H1 (cell line): ENCODE data around the gene TPT1. TPM values are rescaled to one million over a fixed set of nuclear protein-coding genes. Genes with fewer than 3 reads are reported as not detected.

Experiments
- CTCF ChIA-PET: fragments of 300-600 bp; sonication (Branson Sonifier 250); formaldehyde crosslinking; loops from one replicate; lab custom pipeline; 2021; ENCODE audit not compliant: partially characterized antibody; lab: Charles Lee
- POLR2A ChIA-PET: fragments of 300-600 bp; sonication (Branson Sonifier 250); formaldehyde crosslinking; loops from one replicate; lab custom pipeline; 2021; ENCODE audit warnings: inconsistent platforms; ENCODE audit not compliant: partially characterized antibody; lab: Charles Lee
- DNase-seq, 2 experiments: peaks; one replicate each; pipeline versions ENCODE4 v3.0.0 to v3.0.0-alpha.2; 2010 to 2022; ENCODE audit warnings: low spot score in 2 of 2, low read depth in 1 of 2, mixed read lengths in 1 of 2
- FAIRE-seq: peaks from 2 replicates; lab custom pipeline; 2011; peaks lifted over from hg19 to GRCh38; lab: Jason Lieb, UNC
- H2AFZ ChIP-seq: 2 replicates; pipeline ENCODE4 v1.8.1; 2012; ENCODE audit warnings: low read length, inconsistent platforms
- H2AK5ac ChIP-seq: 2 replicates; pipeline ENCODE4 v1.6.1; 2013; ENCODE audit warnings: low read depth, low read length
- H2BK120ac ChIP-seq: replicated peaks from 2 replicates; pipeline ENCODE3; 2013; ENCODE audit warnings: low read depth, low read length, inconsistent platforms
- H2BK12ac ChIP-seq: 2 replicates; pipeline ENCODE4 v1.6.1; 2013; ENCODE audit warnings: low read depth, low read length
- H2BK15ac ChIP-seq: 2 replicates; pipeline ENCODE4 v1.6.1; 2013; ENCODE audit warnings: low read length
- H2BK20ac ChIP-seq: 2 replicates; pipeline ENCODE4 v1.6.1; 2013; ENCODE audit warnings: low read length
- H2BK5ac ChIP-seq: 2 replicates; pipeline ENCODE4 v1.6.1; 2013; ENCODE audit warnings: low read depth, low read length
- H3K14ac ChIP-seq: 2 replicates; pipeline ENCODE4 v1.6.1; 2013; ENCODE audit warnings: inconsistent platforms; ENCODE audit not compliant: insufficient read length
- H3K18ac ChIP-seq: 2 replicates; pipeline ENCODE4 v1.6.1; 2013; ENCODE audit warnings: low read length; ENCODE audit errors: extremely low read depth
- H3K23ac ChIP-seq: 2 replicates; pipeline ENCODE4 v1.6.1; 2013; ENCODE audit warnings: inconsistent platforms; ENCODE audit not compliant: insufficient read length
- H3K23me2 ChIP-seq: 2 replicates; pipeline ENCODE4 v1.6.1; 2013; ENCODE audit warnings: low read depth, low read length
- H3K27ac ChIP-seq: 2 replicates; pipeline ENCODE4 v1.6.1; 2011; ENCODE audit warnings: low read depth, low read length, inconsistent platforms
- H3K27me3 ChIP-seq, 4 experiments: replicated peaks in 1 of 4; 1 replicate in 1 of 4; 2 replicates in 3 of 4; pipeline versions ENCODE4 v1.6.1 to v1.8.1; 2011 to 2013; ENCODE audit warnings: low read length in 3 of 4, mild to moderate bottlenecking in 3 of 4, inconsistent platforms in 2 of 4, mixed read lengths in 2 of 4, moderate library complexity in 1 of 4; ENCODE audit not compliant: control insufficient read depth in 3 of 4, insufficient read depth in 3 of 4; ENCODE audit errors: extremely low read depth in 1 of 4
- H3K36me3 ChIP-seq, 4 experiments: 2 replicates each; pipeline versions ENCODE4 v1.6.1 to v1.8.1; 2011 to 2013; ENCODE audit warnings: mild to moderate bottlenecking in 4 of 4, low read length in 3 of 4, moderate library complexity in 2 of 4, control low read depth in 1 of 4, inconsistent platforms in 1 of 4; ENCODE audit not compliant: insufficient read depth in 4 of 4, control insufficient read depth in 2 of 4
- H3K4ac ChIP-seq: replicated peaks from 2 replicates; pipeline ENCODE3; 2013; ENCODE audit warnings: low read length, low read depth, mixed read lengths, inconsistent platforms; ENCODE audit not compliant: insufficient read length
- H3K4me1 ChIP-seq, 4 experiments: replicated peaks in 1 of 4; 1 replicate in 1 of 4; 2 replicates in 3 of 4; pipeline versions ENCODE4 v1.6.1 to v1.8.1; 2011 to 2013; ENCODE audit warnings: low read length in 3 of 4, inconsistent platforms in 2 of 4, mixed read lengths in 1 of 4; ENCODE audit not compliant: insufficient read depth in 4 of 4, control insufficient read depth in 3 of 4
- H3K4me2 ChIP-seq, 2 experiments: 2 replicates each; pipeline versions ENCODE4 v1.6.1 to v1.8.1; 2011 to 2013; ENCODE audit warnings: low read depth in 2 of 2, low read length in 2 of 2, control low read depth in 1 of 2, inconsistent platforms in 1 of 2, mild to moderate bottlenecking in 1 of 2; ENCODE audit not compliant: insufficient read depth in 1 of 2
- H3K4me3 ChIP-seq, 4 experiments: fragments of 200-600, 300-600 bp in 1 of 4; sonication (generic), shearing (Covaris generic), sonication (Bioruptor Twin) in 1 of 4; 2 replicates each; pipeline versions ENCODE4 v1.5.1 to v1.8.1; 2011 to 2016; ENCODE audit warnings: low read length in 4 of 4, low read depth in 3 of 4, control low read depth in 2 of 4, inconsistent platforms in 2 of 4, mild to moderate bottlenecking in 2 of 4, mixed read lengths in 1 of 4, moderate library complexity in 1 of 4; ENCODE audit not compliant: insufficient read depth in 2 of 4; ENCODE audit errors: extremely low read depth in 1 of 4
- H3K56ac ChIP-seq: replicated peaks from 2 replicates; pipeline ENCODE3; 2013; ENCODE audit warnings: low read depth, mild to moderate bottlenecking, mixed read lengths, low read length, inconsistent platforms; ENCODE audit not compliant: insufficient read length
- H3K79me1 ChIP-seq: 2 replicates; pipeline ENCODE4 v1.6.1; 2013; ENCODE audit warnings: low read depth, low read length, control low read depth
- H3K79me2 ChIP-seq, 2 experiments: 2 replicates each; pipeline versions ENCODE4 v1.6.1 to v1.8.1; 2012 to 2013; ENCODE audit warnings: low read length in 2 of 2, mild to moderate bottlenecking in 2 of 2, inconsistent platforms in 1 of 2; ENCODE audit not compliant: insufficient read depth in 2 of 2, control insufficient read depth in 1 of 2
- H3K9ac ChIP-seq, 4 experiments: replicated peaks in 1 of 4; 1 replicate in 1 of 4; 2 replicates in 3 of 4; pipeline versions ENCODE4 v1.6.1 to v1.8.1; 2011 to 2013; ENCODE audit warnings: low read depth in 3 of 4, low read length in 3 of 4, control low read depth in 2 of 4, mild to moderate bottlenecking in 2 of 4, moderate library complexity in 2 of 4, inconsistent platforms in 1 of 4; ENCODE audit errors: extremely low read depth in 1 of 4
- H3K9me3 ChIP-seq, 2 experiments: 2 replicates each; pipeline versions ENCODE4 v1.6.1 to v1.8.1; 2012 to 2013; ENCODE audit warnings: mild to moderate bottlenecking in 2 of 2, moderate library complexity in 2 of 2, control low read depth in 1 of 2, inconsistent platforms in 1 of 2, low read depth in 1 of 2, low read length in 1 of 2, mixed read lengths in 1 of 2; ENCODE audit not compliant: insufficient read depth in 2 of 2
- H4K20me1 ChIP-seq, 2 experiments: replicated peaks in 1 of 2; 2 replicates each; pipeline versions ENCODE3 to v1.8.1; 2011 to 2013; ENCODE audit warnings: inconsistent platforms in 2 of 2, low read length in 2 of 2, mild to moderate bottlenecking in 1 of 2; ENCODE audit not compliant: insufficient read depth in 2 of 2, control insufficient read depth in 1 of 2
- H4K5ac ChIP-seq: 2 replicates; pipeline ENCODE4 v1.6.1; 2013; ENCODE audit warnings: low read length, low read depth, mixed read lengths, inconsistent platforms; ENCODE audit not compliant: insufficient read length
- H4K8ac ChIP-seq: 2 replicates; pipeline ENCODE4 v1.8.0; 2013; ENCODE audit warnings: mild to moderate bottlenecking, moderate library complexity, low read length, inconsistent platforms; ENCODE audit not compliant: insufficient read depth; ENCODE audit errors: extremely low read depth
- H4K91ac ChIP-seq: replicated peaks from 2 replicates; pipeline ENCODE3; 2013; ENCODE audit warnings: low read length, mixed read lengths, inconsistent platforms; ENCODE audit not compliant: insufficient read length
- KDM5A ChIP-seq: fragments of 200-600 bp; IDR thresholded peaks from 2 replicates; pipeline ENCODE4 v1.7.1; 2012; ENCODE audit warnings: mild to moderate bottlenecking, low read length, inconsistent platforms, mixed read lengths
- WGBS, 2 experiments: shearing (Covaris generic) in 1 of 2; methylation state at CpG; one replicate each; pipeline versions ENCODE4 v1.1.6 to v1.1.7; 2013 to 2015; ENCODE audit warnings: low lambda C conversion rate in 2 of 2, mixed read lengths in 2 of 2, inconsistent platforms in 1 of 2, low coverage in 1 of 2, missing lambda C conversion rate in 1 of 2; ENCODE audit not compliant: insufficient replicate concordance in 2 of 2, insufficient coverage in 1 of 2, insufficient read length in 1 of 2; ENCODE audit errors: extremely low coverage in 1 of 2, missing lambda C conversion rate in 1 of 2; 5-methylcytosine and 5-hydroxymethylcytosine counted together
- polyA plus RNA-seq, 7 experiments: library from polyadenylated mRNA; depleted of rRNA in 3 of 7; stranded (reverse) in 5 of 7; unstranded in 2 of 7; fragments of >200 nt in 5 of 7; fragments of 200-250 nt in 2 of 7; gene quantifications; 1 replicate in 5 of 7; 2 replicates in 1 of 7; 4 replicates in 1 of 7; pipeline versions ENCODE4 v1.2.1 to v1.2.3, GENCODE V29; 2011 to 2013; ENCODE audit warnings: missing spikeins in 2 of 7, mixed read lengths in 2 of 7
- total RNA-seq: library from RNA; stranded (reverse); fragmentation: NEBNext Ultra II Directional; extraction: Animal tissue kit (Norgen Biotek cat#: 25700); gene quantifications from 2 replicates; pipeline ENCODE4 v1.2.1, GENCODE V29; 2021

TPT1 gene
- total and polyA plus RNA-seq, 2 of the 8 experiments (the other 6 are each of a cell fraction or from before 2014, with no cell fraction given), result 2,245 to 2,279 TPM

DNA sequence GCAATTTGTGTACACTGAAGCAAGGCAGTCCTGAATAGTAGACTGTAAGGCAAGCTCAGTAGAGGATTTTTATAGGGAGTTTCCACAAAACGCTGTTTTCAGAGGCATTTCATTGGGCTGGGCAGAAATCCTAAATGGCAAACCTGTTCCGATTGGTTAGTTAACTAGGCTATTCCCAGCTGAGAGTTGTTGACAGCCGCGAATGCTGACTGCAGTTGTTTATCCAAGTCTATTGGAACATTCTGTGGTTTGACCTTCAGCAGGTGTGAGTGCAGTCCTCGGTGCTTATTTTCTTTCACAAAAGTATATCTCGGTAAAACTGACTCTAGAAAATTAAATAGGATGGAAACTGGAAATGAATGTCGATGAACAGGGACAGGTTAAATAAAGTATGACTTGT, 45.4 kb downstream of the TPT1 start:
- Histone ChIP-seq H3K4me1 (no peaks in the 10 kb centered on the region), H2BK12ac (no peak overlapping the region), H3K56ac (no peak overlapping the region), H4K20me1 (no peaks in the 10 kb centered on the region), H3K4ac (no peak overlapping the region), H4K91ac (no peak overlapping the region), H3K27me3 (no peaks in the 10 kb centered on the region), H3K27ac (no peak overlapping the region), H2AK5ac (no peak overlapping the region), H2BK15ac (no peak overlapping the region), H3K4me3 (no peak overlapping the region), H3K23ac (no peak overlapping the region), H3K79me2 (no peaks in the 10 kb centered on the region), H2BK20ac (no peak overlapping the region), H4K8ac (no peak overlapping the region), H2BK5ac (no peak overlapping the region), H3K18ac (no peak overlapping the region), H3K9ac (no peak overlapping the region), H3K36me3 (no peaks in the 10 kb centered on the region), H3K9me3 (no peaks in the 10 kb centered on the region), H3K14ac (no peak overlapping the region), H3K23me2 (no peaks in the 10 kb centered on the region), H3K4me2 (no peak overlapping the region), H3K79me1 (no peaks in the 10 kb centered on the region), H2AFZ (no peak overlapping the region), H2BK120ac (no peak overlapping the region), H4K5ac (no peak overlapping the region)
- WGBS, 2 experiments, result 85% methylated on average over 7 of the region's 7 CpGs; no CpG with 5 or more reads in 1 of the 2 experiments
- FAIRE-seq (no peak), DNase-seq (no peak)
- ChIA-PET CTCF (interaction anchor here (0.6 to 4.7 kb wide), 3 partner anchors 13 to 812 kb away, joined by 3 to 25 read pairs (median 8); no protein-coding TSS in a partner anchor), POLR2A (interaction anchor here (0.8 kb wide), 2 partner anchors 45 to 46 kb away, joined by 3 to 4 read pairs; no protein-coding TSS in a partner anchor)
- no peak for TF ChIP-seq KDM5A
